A549 (cell line): ENCODE data around the gene VOPP1.

Source experiments
- BHLHE40 ChIP-seq: IDR thresholded peaks from 2 replicates; pipeline ENCODE4 v1.6.1; 2012; ENCODE audit warnings: low read depth, low read length, inconsistent platforms
- NR3C1 ChIP-seq: fragments of >200 bp; sonication (Bioruptor Twin); formaldehyde crosslinking; IDR thresholded peaks from 3 replicates; pipeline ENCODE4 v1.6.1; 2017
- POLR2A ChIP-seq: IDR thresholded peaks from 2 replicates; pipeline ENCODE4 v1.6.1; 2012; ENCODE audit warnings: mild to moderate bottlenecking, low read length
- TF ChIP-seq, protein P1 (sequence below): fragments of >200 bp; sonication (Bioruptor Twin); formaldehyde crosslinking; IDR thresholded peaks from 3 replicates; pipeline ENCODE4 v1.5.1; 2016
- TF ChIP-seq, protein P2 (sequence below): IDR thresholded peaks from 2 replicates; pipeline ENCODE4 v1.6.1; 2012; ENCODE audit warnings: low read depth, borderline replicate concordance

GRCh38 chr7:55557666-55558188, 14.6 kb downstream of the VOPP1 start:
- TF ChIP-seq, protein P1, sequence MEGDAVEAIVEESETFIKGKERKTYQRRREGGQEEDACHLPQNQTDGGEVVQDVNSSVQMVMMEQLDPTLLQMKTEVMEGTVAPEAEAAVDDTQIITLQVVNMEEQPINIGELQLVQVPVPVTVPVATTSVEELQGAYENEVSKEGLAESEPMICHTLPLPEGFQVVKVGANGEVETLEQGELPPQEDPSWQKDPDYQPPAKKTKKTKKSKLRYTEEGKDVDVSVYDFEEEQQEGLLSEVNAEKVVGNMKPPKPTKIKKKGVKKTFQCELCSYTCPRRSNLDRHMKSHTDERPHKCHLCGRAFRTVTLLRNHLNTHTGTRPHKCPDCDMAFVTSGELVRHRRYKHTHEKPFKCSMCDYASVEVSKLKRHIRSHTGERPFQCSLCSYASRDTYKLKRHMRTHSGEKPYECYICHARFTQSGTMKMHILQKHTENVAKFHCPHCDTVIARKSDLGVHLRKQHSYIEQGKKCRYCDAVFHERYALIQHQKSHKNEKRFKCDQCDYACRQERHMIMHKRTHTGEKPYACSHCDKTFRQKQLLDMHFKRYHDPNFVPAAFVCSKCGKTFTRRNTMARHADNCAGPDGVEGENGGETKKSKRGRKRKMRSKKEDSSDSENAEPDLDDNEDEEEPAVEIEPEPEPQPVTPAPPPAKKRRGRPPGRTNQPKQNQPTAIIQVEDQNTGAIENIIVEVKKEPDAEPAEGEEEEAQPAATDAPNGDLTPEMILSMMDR = no peak
- TF ChIP-seq BHLHE40 (no peak), POLR2A (no peak), NR3C1 (no peak)
- TF ChIP-seq, protein P2, sequence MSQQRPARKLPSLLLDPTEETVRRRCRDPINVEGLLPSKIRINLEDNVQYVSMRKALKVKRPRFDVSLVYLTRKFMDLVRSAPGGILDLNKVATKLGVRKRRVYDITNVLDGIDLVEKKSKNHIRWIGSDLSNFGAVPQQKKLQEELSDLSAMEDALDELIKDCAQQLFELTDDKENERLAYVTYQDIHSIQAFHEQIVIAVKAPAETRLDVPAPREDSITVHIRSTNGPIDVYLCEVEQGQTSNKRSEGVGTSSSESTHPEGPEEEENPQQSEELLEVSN = no peak
